ENCODE data around the gene MBNL2.

The MBNL2 gene

DNA sequence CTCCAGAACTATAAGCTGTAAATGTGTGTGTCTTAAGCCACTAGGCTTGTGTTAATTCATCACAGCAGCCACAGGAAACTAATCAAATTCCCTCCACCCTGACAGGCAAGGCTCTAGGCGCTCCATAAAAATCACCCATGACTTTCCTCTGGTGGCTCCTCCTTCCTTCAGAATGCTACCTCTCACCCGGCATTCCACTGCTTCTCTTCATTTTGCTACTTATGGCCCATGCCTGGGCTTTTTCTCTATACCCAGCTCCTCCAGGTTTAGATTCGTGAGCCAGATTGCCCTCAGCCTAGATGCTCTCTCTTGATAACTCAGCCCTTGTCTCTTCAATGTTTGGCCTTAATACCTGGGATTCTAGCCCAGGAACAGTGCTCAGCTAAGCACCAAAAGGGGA, 36.4 kb upstream of the MBNL2 start:
- H3K4me3 ChIP-seq (ENCODE audit: control insufficient read depth, low read depth, low read length) = no peak overlapping the region
- TF ChIP-seq, protein P1, sequence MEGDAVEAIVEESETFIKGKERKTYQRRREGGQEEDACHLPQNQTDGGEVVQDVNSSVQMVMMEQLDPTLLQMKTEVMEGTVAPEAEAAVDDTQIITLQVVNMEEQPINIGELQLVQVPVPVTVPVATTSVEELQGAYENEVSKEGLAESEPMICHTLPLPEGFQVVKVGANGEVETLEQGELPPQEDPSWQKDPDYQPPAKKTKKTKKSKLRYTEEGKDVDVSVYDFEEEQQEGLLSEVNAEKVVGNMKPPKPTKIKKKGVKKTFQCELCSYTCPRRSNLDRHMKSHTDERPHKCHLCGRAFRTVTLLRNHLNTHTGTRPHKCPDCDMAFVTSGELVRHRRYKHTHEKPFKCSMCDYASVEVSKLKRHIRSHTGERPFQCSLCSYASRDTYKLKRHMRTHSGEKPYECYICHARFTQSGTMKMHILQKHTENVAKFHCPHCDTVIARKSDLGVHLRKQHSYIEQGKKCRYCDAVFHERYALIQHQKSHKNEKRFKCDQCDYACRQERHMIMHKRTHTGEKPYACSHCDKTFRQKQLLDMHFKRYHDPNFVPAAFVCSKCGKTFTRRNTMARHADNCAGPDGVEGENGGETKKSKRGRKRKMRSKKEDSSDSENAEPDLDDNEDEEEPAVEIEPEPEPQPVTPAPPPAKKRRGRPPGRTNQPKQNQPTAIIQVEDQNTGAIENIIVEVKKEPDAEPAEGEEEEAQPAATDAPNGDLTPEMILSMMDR (conservative IDR thresholded peaks at IDR 0.05; ENCODE audit: control insufficient read depth, insufficient read depth, low read depth, low read length) = no peak
- DNase-seq (ENCODE audit: low read depth) = no peak

DNA sequence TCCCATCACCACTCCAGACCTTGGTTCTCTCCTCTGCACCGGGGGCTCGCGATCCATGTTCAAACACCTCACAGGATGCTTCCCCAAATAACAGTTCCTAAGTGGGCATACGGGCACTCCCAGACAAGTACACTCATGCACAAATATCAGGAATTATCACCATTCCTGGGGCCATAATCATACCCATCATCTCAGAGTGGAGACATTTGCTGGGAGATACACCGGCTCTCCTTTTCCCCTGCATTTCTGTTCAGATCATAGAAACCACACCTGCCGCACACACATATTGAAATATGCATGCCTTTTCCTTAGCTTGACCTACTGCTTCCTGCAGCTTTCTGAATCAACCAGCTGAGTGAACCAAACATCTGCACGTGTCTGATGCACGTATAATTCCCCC, 33.9 kb upstream of the MBNL2 start:
- DNase-seq (ENCODE audit: low read depth) = no peak
- no peak overlapping the region for H3K4me3 ChIP-seq (ENCODE audit: control insufficient read depth, low read depth, low read length)
- TF ChIP-seq, protein P1 (conservative IDR thresholded peaks at IDR 0.05; ENCODE audit: control insufficient read depth, insufficient read depth, low read depth, low read length) = no peak

DNA sequence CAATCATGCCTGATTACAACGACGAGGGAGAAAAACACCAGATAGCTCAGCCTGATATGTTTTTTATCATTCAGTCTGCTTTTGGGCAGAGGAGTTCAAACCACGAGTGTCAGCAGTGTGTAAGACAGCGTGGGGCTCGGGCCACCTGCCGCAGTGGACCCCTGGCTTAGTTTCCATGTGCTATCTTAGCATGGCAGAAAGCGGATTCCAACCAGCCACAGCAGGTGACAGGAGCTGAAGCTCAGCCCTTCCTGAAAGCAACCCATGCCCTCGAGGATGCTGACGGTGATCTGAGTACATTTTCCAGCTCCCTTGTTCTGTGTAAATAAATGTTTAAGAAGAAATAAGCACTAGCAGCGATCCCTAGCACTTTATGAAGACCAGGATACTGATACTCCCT, 32.2 kb upstream of the MBNL2 start:
- TF ChIP-seq, protein P1 (conservative IDR thresholded peaks at IDR 0.05; ENCODE audit: control insufficient read depth, insufficient read depth, low read depth, low read length) = no peak
- no peak for DNase-seq (ENCODE audit: low read depth)
- H3K4me3 ChIP-seq (ENCODE audit: control insufficient read depth, low read depth, low read length) = no peak overlapping the region

DNA sequence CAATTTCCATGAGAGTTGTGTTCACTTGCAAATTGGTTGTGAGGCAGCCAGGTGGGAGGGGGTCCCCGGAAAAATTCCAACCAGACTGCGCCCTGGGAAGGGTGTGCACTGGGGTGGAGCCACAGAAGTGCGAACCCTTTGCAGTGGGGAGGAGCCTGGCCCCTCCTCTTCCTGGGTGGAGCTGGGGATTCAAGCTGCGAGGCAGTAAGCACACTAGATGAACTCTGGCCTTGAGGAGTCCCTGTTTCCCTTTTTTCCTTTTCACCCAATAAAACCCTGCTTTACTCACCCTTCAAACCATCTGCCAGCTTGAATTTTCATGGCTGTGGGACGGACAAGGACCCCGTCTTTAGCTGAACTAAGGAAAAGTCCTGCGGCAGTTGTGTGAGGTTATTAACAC, 31.0 kb upstream of the MBNL2 start:
- TF ChIP-seq, protein P1 (conservative IDR thresholded peaks at IDR 0.05; ENCODE audit: control insufficient read depth, insufficient read depth, low read depth, low read length) = no peak
- DNase-seq (ENCODE audit: low read depth) = no peak
- H3K4me3 ChIP-seq (ENCODE audit: control insufficient read depth, low read depth, low read length) = no peak overlapping the region

DNA sequence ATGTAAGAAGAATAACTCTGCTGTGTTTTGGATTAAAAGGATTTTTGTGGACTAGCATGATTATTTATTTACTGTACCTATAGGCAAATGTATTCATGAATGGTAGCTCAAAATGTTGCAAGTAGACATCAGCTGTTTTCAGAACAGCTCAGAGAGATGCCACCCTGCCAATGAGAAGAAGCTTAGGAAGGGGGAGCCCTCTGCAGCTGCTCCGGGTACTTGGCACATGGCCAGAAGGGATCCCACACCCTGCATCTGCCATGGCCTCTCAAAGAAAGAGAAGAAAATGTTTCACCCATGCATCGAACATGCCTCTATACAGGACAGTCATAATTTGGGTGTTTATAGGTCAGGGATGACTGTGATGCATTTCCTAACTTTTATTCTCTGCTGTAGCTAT, 30.5 kb upstream of the MBNL2 start:
- TF ChIP-seq, protein P1 (conservative IDR thresholded peaks at IDR 0.05; ENCODE audit: control insufficient read depth, insufficient read depth, low read depth, low read length) = no peak
- no peak overlapping the region for H3K4me3 ChIP-seq (ENCODE audit: control insufficient read depth, low read depth, low read length)
- DNase-seq (ENCODE audit: low read depth) = no peak

DNA sequence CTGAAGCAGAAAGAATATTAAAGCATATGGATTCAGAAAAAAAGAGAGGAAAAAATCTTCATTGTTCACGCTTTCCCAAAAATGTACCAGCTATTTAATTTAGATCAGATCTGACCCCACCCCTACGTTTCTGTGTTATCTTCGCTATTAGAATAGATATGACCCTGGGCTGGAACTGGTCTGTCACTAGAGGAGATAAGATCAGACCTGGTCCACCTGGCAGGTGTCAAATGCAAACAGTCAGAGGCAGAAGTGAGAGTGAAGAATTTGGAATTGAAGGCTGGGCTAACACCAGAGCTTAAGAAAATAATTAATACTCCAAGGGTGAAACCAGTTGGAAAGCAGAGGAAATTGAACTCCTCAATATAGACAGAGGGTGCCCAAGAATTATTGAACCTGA, 30.0 kb upstream of the MBNL2 start:
- TF ChIP-seq, protein P1 (conservative IDR thresholded peaks at IDR 0.05; ENCODE audit: control insufficient read depth, insufficient read depth, low read depth, low read length) = no peak
- H3K4me3 ChIP-seq (ENCODE audit: control insufficient read depth, low read depth, low read length) = no peak overlapping the region
- DNase-seq (ENCODE audit: low read depth) = no peak

DNA sequence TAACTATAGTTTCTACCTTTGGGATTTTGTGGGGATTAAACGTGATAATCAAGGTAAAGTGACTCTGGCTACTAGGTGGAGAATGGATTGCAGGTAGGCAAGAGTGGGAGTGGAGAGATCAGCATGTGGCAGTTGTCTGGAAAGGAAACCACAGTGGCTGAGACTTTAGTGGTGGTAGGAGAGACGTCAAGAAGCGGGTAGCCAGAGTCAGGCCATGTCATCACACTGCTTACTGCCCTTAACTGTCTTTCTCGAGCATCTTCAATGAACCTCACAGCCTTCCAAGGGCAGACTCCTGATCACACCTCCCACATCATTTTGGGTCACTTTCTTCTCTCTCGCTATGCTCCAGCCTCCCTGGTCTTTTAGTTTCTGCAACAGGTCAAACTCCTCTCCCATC, 28.6 kb upstream of the MBNL2 start:
- TF ChIP-seq, protein P1 (conservative IDR thresholded peaks at IDR 0.05; ENCODE audit: control insufficient read depth, insufficient read depth, low read depth, low read length) = no peak

More for the DNA sequence above, 28.6 kb upstream of the MBNL2 start:
- no peak overlapping the region for H3K4me3 ChIP-seq (ENCODE audit: control insufficient read depth, low read depth, low read length)
- no peak for DNase-seq (ENCODE audit: low read depth)
